ENCODE results near the gene MAML1.

- no peak for TF ChIP-seq BACH2 (CRISPR knock-in tag; IDR thresholded peaks at IDR 0.05; ENCODE audit: borderline replicate concordance)
- TF ChIP-seq CREB5 (CRISPR knock-in tag; IDR thresholded peaks at IDR 0.05; ENCODE audit: low read depth): no peak
- TF ChIP-seq TOX (CRISPR knock-in tag; IDR thresholded peaks at IDR 0.05; ENCODE audit: borderline replicate concordance): no peak
These were observed 30.2 kb downstream of the MAML1 start for GRCh38 chr5:179762781-179763176.

All from SK-N-SH treated with all-trans-retinoic acid at 6 μM for 48 hours (cell line).